GM19467 (cell line): ENCODE results near the gene MLXIP.

Experiments
- ATAC-seq: cut with Tn5 transposase; IDR thresholded peaks from one replicate; pipeline ENCODE4 v1.9.1; 2021; ENCODE audit warnings: mild to moderate bottlenecking, moderate library complexity; ENCODE audit not compliant: unreplicated experiment

Gene MLXIP

GRCh38 chr12:122123761-122124145 lies 45.2 kb downstream of the MLXIP start:
- ATAC-seq, result no peak

GRCh38 chr12:122124370-122124769 lies 45.8 kb downstream of the MLXIP start:
- no peak for ATAC-seq

DNA sequence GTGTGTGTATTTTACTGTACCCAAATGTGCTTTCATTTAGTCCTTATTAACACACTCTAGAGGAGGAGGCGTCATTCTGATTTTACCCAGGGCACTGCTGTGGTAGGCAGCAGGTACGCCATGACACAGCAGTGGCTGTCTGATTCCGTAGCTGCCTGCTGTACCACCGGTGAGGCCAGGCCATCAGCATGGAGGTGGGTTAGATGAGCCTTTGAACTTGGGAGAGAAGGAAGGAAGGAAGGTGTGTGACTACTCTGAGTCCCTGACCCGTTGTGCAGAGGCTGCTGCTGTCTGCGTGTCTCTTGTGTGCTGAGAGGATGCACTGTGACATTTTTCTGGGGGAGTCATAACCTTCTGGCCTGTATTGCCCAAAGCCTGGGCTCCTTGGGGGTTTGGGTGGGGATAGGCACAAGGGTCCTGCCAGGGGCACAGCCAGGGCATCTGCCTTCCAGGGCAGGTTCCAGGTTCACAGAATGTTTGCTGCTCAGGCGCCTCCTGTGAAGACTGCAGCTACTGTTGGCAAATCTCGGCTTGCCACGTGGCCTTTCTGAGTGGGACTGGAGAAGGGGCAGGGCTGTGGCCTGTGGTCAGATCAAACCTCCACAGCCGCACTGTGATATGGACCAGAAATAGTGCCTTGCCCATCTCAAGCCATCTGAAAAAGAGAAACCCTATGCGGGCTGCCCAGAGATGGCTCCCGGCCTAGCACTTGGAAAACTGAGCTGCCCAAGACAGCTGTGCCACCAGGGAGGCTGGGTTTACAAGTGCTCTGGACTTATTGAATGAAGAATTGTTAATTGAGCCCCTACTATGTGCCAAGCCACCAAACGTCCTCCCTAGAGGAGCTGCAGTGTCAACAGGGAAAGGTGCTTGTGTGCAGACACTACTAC lies 47.1 kb downstream of the MLXIP start:
- ATAC-seq, result no peak

DNA sequence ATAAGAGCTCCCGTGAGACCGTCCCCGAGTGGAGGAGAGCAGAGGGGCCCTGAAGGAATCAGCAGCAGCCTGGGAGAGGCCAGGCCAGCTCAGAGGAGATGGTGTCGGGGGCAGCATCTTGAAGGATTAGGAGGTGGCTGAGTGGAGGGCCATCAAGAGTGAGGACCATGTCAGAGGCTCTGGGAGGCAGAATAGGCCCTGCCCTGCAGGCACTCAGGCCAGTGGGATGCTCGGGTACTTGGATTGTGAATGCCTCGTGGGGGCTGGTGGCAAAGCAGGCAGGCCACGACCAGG lies 47.7 kb downstream of the MLXIP start:
- no peak for ATAC-seq

DNA sequence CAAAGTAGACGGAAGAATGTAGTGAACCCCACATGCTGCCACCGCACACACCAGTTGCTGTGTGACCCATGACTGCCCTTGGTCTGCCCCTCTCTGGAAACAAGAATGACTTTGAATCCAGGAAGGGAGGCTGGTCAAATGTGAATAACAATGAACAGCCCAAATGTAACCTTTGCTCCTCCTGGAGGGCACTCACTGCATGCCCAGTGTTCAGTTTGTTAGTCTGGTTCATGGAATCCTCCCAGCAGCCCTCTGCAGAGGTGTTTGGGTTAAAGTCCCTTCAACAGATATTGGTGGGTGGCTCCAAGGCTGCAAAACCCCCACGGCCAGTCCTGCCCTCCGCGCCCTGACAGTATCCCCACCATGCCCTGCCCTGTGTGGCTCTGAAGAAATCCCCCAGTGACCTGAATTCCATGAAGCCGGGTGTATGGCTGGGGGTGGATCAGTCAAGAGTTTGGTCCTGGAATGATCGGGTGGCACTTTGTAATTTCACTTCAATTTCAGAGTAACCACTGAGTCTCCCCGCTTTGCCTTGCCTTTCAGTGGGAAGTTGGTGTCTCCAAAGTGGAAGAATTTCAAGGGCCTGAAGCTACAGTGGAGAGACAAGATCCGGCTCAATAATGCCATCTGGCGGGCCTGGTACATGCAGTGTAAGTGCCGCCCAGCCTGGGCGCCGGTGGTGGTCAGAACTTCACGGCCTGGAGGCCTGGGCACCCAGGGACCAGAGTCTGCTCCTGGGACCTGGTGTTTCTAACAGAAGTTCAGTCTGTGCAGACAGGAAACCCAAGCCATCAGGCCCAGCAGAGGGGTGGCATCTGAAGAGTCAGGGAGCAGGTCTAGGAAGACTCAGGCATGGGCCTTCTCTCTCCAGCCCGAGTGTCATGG lies 48.4 kb downstream of the MLXIP start:
- ATAC-seq, result no peak

GRCh38 chr12:122127839-122128238 lies 49.3 kb downstream of the MLXIP start:
- no peak for ATAC-seq

DNA sequence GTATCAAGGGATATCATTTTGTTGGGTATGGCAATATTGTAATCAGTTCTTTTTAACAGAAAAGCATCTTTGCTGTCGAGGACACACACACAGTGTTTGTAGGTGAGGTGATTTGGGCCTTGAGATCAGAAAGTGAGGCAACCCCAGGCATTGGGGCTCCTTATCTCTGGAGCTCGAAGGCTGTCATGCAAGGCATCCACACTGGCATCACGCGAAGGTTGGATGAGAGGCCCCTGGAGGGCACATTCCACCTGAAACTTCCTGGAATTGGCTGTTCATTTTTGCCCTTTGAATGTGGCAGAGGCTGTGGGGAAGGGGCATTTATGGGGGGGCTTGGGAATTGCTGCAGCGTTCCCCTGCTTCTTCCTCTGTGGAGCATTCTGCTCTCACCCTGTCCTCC lies 49.9 kb downstream of the MLXIP start:
- no peak for ATAC-seq

GRCh38 chr12:122129131-122129530 lies 50.6 kb downstream of the MLXIP start:
- no peak for ATAC-seq

- no peak for ATAC-seq
These were observed 51.6 kb downstream of the MLXIP start for GRCh38 chr12:122130150-122130549.

GRCh38 chr12:122133192-122133950 lies 54.8 kb downstream of the MLXIP start:
- ATAC-seq, result no peak

- no peak for ATAC-seq
These were observed 57.0 kb downstream of the MLXIP start for GRCh38 chr12:122135437-122136031.

GRCh38 chr12:122137229-122137628 lies 58.7 kb downstream of the MLXIP start:
- no peak for ATAC-seq

DNA sequence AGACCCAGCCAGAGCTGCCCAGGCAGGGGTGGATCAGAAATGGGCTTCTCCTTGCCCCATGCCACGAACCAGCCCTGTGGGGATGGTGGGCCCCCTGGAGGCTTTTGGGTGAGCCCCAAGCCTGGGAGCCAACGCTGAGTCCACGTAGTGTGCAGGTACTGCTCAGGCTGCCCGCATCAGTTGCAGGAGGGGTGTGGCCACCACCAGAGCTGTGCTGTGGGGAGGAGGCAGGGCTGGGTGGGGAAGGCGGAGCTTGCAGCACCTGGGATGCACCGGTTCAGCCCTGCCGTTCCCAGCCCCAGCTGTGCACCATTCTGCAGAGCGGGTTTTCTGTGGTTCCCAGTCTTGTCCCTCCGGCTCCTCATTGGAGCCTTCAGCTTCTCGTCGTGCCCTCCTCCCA lies 59.1 kb downstream of the MLXIP start:
- ATAC-seq, result no peak

- no peak for ATAC-seq
These were observed 59.6 kb downstream of the MLXIP start for GRCh38 chr12:122138181-122138580.

- no peak for ATAC-seq
These were observed 60.1 kb downstream of the MLXIP start for GRCh38 chr12:122138616-122139015.

DNA sequence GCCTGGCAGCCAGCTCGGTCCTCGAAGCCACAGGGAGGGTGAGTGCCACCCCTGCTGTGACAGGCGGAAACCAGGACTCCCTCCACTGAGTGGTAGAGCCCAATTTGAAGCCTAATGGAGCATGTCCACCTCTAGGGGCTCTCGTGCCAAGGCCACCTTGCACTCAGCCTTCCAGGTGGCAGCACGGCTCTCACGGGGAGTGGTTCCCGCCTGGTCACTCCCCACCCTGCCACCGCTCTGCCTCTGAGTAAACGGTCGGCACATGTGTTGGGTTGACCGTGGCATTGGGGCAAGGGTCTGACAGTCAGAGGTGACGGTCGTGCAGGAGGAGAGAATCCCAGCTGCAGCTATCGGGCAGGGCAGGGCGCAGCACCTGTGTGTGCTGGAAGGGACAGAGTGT lies 60.7 kb downstream of the MLXIP start:
- ATAC-seq, result no peak

DNA sequence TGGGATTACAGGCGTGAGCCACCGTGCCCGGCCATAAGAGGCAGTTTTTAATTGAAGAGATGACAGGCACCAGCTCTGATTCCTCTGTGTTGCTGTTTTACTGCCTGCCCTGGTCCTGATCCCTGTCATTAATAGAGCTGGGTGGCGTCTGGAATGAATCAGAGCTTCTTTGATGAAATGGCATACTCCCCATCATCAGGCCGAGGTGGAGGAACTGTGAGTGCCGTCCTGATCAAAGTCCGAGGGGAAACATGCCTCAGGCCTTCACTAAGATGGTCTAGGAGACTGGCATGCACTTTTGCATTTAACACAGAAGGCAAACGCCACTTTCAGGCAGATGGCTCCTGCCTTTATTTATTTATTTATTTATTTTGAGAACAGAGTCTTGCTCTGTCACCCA lies 61.4 kb downstream of the MLXIP start:
- no peak for ATAC-seq

GRCh38 chr12:122140467-122141257 lies 62.1 kb downstream of the MLXIP start:
- no peak for ATAC-seq

GRCh38 chr12:122141911-122142725 lies 63.6 kb downstream of the MLXIP start:
- ATAC-seq, result no peak
